IPS-20b (cell line): ENCODE results near the gene CSHL1.
"Not testable (repeated sequence)": the region's sequence is repeated elsewhere in the genome, so short reads cannot be mapped to it uniquely, and the experiment has no call there.

Source experiments
- H3K27ac ChIP-seq: one replicate; pipeline ENCODE4 v1.5.1; 2013; ENCODE audit warnings: low read length
- H3K27me3 ChIP-seq: 2 replicates; pipeline ENCODE4 v1.6.1; 2013; ENCODE audit warnings: mild to moderate bottlenecking, low read length, inconsistent platforms; ENCODE audit not compliant: insufficient read depth
- H3K36me3 ChIP-seq: 2 replicates; pipeline ENCODE4 v1.6.1; 2013; ENCODE audit warnings: low read depth, mild to moderate bottlenecking, inconsistent platforms, low read length, moderate library complexity; ENCODE audit not compliant: insufficient read depth
- H3K4me1 ChIP-seq: 2 replicates; pipeline ENCODE4 v1.6.1; 2013; ENCODE audit warnings: mild to moderate bottlenecking, control low read depth, inconsistent platforms, low read length, moderate library complexity; ENCODE audit not compliant: insufficient read depth
- H3K4me3 ChIP-seq: 2 replicates; pipeline ENCODE4 v1.5.1; 2013; ENCODE audit warnings: mild to moderate bottlenecking, low read length, inconsistent platforms
- H3K9ac ChIP-seq: 2 replicates; pipeline ENCODE4 v1.6.1; 2013; ENCODE audit warnings: low read depth, mild to moderate bottlenecking, inconsistent platforms, low read length, moderate library complexity
- H3K9me3 ChIP-seq: 2 replicates; pipeline ENCODE4 v1.6.1; 2013; ENCODE audit warnings: mild to moderate bottlenecking, low read depth, low read length, inconsistent platforms; ENCODE audit not compliant: insufficient read depth

The CSHL1 gene

DNA sequence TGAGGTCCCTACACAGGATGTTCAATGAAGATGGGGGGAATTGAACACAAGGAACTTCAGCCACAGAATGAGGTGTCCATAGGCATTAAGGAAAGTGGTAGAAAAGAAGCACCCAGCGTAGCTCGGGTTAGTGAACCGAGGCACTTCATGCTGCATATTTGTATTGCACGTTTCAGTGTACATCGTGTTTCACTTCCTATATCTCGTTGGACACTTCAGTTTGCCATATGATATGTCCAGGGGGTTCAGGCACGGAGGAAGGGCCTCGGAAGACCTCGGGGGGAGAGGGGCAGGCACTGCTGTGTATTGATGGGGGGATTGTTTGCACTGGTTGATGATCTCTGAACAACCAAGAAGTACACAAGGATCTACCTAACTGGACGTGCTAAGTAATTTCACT lies 4.7 kb upstream of the CSHL1 start:
- H3K27ac ChIP-seq, H3K9ac ChIP-seq, H3K27me3 ChIP-seq, H3K4me1 ChIP-seq, H3K4me3 ChIP-seq, H3K36me3 ChIP-seq, H3K9me3 ChIP-seq: not testable (repeated sequence)

DNA sequence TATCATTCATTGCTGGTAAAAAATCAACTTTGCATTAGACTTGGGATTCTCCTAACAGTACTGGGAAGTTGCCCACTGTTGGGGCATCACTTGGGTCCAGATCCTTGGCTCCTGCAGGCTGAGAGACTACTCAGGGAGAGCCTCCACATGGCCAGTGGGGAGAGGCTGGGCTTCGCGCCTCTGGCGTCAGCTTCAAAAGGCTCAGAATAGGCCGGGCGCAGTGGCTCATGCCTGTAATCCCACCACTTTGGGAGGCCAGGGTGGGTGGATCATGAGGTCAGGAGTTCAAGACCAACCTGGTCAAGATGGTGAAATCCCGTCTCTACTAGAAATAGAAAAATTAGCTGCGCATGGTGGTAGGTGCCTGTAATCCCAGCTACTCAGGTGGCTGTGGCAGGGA lies 3.4 kb upstream of the CSHL1 start:
- Histone ChIP-seq H3K4me3 (no peak overlapping the region), H3K27me3 (no peaks in the 10 kb centered on the region; the same call in 1 of the 2 replicates), H3K27ac (no peak overlapping the region), H3K36me3 (no peaks in the 10 kb centered on the region), H3K9ac (no peak overlapping the region), H3K9me3 (no peaks in the 10 kb centered on the region), H3K4me1 (peaks cover 4% of the 10 kb centered on the region; the same call in 1 of the 2 replicates)

DNA sequence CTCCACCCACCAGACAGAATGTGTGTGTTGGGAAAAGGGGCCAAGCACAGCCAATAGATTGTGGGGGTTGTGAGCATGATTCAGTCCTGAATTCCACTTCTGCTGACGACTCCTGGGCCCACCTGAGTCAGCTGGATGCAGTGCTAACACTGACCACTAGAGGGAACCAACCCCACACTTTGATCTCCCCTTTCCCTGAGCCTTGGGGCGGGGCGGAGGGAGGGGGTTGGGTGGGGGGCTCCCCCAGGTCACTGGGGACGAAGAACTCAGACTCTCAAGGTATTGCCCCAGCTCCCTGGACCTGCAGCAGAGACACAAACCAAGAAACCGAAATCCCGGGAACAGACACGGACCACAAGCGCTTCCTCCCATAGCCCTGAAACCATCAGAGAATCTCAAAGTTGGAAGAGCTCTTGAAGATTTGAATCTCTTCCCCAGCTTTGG lies 621 bp upstream of the CSHL1 start:
- no peaks in the 10 kb centered on the region for H3K36me3 ChIP-seq
- H3K9me3 ChIP-seq = no peaks in the 10 kb centered on the region
- H3K4me3 ChIP-seq = no peak overlapping the region
- peaks cover 3% of the 10 kb centered on the region; the same call in 1 of the 2 replicates for H3K4me1 ChIP-seq
- no peak overlapping the region for H3K9ac ChIP-seq
- H3K27ac ChIP-seq = no peak overlapping the region
- H3K27me3 ChIP-seq = no peaks in the 10 kb centered on the region; the same call in 1 of the 2 replicates

DNA sequence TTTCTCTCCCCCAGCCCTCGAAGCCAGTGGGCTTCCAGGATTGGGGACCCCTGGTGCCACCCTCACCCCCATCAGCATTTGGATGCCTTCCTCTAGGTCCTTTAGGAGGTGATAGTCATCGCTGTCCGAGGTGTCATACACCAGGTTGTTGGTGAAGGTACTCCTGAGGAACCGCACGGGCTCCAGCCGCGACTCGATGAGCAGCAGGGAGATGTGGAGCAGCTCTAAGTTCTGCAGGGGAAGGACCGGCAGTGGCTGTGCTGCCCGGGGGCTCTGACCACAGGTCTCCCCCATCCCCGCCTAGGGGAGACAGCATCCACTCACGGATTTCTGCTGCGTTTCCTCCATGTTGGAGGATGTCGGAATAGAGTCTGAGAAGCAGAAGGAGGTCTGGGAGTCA lies 962 bp downstream of the CSHL1 start:
- Histone ChIP-seq H3K9ac (no peak overlapping the region), H3K4me1 (peaks cover 3% of the 10 kb centered on the region; the same call in 1 of the 2 replicates), H3K4me3 (no peak overlapping the region), H3K27me3 (no peaks in the 10 kb centered on the region; the same call in 1 of the 2 replicates), H3K27ac (no peak overlapping the region), H3K36me3 (no peaks in the 10 kb centered on the region), H3K9me3 (no peaks in the 10 kb centered on the region)

DNA sequence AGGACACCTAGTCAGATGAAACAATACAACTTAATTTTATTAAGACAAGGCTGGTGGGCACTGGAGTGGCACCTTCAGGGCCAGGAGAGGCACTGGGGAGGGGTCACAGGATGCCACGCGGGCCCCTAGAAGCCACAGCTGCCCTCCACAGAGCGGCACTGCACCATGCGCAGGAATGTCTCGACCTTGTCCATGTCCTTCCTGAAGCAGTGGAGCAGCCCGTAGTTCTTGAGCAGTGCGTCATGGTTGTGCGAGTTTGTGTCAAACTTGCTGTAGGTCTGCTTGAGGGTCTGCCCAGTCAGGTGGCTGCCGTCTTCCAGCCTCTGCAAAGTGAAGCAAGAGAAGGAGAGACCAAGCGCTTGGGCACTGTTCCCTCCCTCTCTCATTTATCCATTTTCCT lies 1.5 kb downstream of the CSHL1 start:
- not testable (repeated sequence) for H3K4me3 ChIP-seq, H3K27me3 ChIP-seq, H3K27ac ChIP-seq, H3K9me3 ChIP-seq, H3K9ac ChIP-seq, H3K4me1 ChIP-seq, H3K36me3 ChIP-seq

DNA sequence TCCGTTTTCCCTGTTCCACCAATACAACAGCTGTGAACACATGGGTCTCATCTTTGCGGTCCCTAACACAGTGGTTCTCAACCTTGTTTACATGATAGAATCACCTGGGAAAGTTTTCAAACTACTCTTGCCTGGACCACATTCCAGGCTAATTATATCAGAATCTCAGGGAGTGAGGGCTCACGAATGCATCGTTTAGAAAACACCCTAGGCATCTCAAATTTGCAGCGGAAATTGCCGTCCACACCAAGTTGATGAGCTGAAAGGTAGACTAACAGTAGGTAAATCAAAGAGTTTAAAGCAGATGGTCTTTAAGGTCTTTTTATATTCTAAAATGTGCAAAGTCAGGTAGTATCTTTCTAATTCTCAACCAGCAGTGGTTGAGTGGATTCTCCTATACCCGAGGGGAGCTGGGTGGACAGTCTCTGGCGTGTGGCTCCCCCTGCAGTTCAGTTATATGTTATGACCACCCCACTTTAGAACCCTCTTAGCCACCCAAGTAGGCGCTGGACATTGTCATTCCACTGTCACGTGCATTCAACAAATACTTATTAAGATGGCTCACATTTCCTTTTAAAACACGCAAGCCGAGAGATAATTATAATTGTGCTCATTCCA lies 3.8 kb downstream of the CSHL1 start:
- H3K4me1 ChIP-seq, H3K36me3 ChIP-seq, H3K27ac ChIP-seq: not testable (repeated sequence)

DNA sequence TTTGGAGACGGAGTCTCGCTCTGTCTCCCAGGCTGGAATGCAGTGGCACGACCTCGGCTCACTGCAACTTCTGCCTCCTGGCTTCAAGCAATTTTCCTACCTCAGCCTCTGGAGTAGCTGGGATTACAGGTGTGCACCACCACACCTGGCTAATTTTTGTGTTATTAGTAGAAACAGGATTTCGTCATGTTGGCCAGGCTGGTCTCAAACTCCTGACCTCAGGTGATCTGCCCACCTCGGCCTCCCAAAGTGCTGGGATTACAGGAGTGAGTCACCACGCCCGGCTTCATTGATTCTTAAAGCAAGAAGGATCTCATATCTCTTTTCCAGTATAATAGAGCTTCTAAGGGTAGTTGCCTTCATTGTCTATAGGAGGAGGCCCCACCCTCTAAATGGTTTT lies 6.3 kb downstream of the CSHL1 start:
- H3K4me3 ChIP-seq, H3K4me1 ChIP-seq, H3K36me3 ChIP-seq, H3K9me3 ChIP-seq, H3K9ac ChIP-seq, H3K27ac ChIP-seq, H3K27me3 ChIP-seq: not testable (repeated sequence)

More for the DNA sequence above, 3.8 kb downstream of the CSHL1 start:
- not testable (repeated sequence) for H3K4me3 ChIP-seq, H3K27me3 ChIP-seq, H3K9me3 ChIP-seq, H3K9ac ChIP-seq

DNA sequence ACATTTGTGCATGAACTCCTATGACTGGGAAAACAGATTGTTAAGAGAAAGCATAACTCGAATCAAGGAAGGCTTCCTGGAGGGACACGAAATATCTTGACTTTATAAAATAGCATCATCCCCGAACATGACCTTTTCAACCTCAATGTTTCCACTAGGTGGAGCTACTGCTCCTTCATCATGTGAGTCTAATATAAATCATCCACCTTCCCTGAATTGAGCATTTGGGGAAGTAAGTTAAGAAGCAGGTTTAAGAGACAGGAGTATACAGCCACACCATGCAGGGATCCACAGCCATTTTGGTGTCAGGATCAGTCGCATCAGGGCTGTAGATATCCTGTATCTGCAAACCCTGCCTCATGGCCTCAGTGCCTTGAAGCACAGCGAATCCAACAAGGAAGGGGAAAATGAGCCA lies 7.3 kb downstream of the CSHL1 start:
- not testable (repeated sequence) for H3K4me3 ChIP-seq, H3K27ac ChIP-seq

DNA sequence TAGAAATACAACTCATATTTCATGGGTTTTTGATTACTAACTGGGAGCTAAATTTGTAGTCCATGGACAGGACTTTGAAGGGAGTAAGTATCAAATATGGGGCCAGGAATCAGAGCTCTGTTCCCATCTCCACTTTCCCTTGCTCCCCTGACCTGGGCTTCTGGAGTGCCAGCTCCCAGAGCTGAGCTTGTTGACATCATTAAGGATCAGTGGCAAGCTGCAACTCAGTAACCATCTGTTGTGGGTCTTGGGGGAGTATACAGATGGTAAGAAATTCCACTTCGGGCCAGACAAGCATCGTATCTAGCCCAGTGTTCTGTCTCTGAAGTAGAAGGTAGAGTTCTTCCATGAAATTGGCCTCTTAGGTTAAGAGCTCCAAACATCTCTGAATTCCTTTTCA lies 9.1 kb downstream of the CSHL1 start:
- not testable (repeated sequence) for H3K9me3 ChIP-seq, H3K4me1 ChIP-seq, H3K27ac ChIP-seq, H3K4me3 ChIP-seq, H3K36me3 ChIP-seq, H3K9ac ChIP-seq, H3K27me3 ChIP-seq

More for the DNA sequence above, 7.3 kb downstream of the CSHL1 start:
- H3K9ac ChIP-seq, H3K9me3 ChIP-seq, H3K4me1 ChIP-seq, H3K27me3 ChIP-seq, H3K36me3 ChIP-seq: not testable (repeated sequence)

DNA sequence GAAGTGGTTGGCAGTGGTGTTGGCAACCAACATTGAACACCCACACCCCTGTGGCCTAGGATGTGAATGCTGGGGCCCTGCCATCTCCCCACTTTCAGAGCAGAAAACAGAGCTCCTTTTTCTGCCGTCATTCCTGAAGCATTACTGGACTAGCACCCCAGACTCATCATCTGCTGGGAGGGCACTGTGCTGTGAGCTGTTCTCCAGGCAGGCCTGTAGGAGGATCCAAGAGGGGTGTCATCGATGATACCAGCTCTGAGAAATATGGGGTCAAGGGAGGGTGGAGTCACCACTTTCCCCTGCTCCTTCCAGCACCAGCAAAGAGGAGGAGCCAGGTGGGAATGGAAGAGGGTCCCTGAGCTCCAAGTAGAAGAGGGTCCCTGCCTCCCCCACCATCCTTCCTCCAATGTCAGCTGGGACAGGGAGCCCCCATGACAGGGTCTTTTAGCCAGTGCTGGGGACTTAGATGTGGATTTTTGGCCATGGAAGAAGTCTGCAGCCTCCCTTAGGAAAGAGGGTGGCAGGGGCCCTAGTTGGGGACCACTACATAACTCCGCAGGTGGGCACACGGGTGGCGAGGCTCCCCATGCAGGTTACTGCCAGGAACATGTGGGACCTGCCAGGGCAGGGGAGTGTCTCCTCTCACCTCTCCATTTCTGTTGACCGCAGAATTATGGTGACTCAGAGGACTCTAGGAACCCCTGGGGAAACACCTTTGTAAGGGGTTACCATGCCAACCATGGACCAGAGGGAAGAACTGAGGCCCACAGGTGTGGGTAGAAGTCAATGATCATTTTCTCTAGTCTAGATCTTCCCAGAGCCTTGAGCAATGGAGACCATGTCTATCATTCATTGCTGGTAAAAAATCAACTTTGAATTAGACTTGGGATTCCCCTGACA lies 11.9 kb downstream of the CSHL1 start:
- not testable (repeated sequence) for H3K36me3 ChIP-seq, H3K4me3 ChIP-seq, H3K9me3 ChIP-seq, H3K27ac ChIP-seq, H3K9ac ChIP-seq, H3K27me3 ChIP-seq, H3K4me1 ChIP-seq

DNA sequence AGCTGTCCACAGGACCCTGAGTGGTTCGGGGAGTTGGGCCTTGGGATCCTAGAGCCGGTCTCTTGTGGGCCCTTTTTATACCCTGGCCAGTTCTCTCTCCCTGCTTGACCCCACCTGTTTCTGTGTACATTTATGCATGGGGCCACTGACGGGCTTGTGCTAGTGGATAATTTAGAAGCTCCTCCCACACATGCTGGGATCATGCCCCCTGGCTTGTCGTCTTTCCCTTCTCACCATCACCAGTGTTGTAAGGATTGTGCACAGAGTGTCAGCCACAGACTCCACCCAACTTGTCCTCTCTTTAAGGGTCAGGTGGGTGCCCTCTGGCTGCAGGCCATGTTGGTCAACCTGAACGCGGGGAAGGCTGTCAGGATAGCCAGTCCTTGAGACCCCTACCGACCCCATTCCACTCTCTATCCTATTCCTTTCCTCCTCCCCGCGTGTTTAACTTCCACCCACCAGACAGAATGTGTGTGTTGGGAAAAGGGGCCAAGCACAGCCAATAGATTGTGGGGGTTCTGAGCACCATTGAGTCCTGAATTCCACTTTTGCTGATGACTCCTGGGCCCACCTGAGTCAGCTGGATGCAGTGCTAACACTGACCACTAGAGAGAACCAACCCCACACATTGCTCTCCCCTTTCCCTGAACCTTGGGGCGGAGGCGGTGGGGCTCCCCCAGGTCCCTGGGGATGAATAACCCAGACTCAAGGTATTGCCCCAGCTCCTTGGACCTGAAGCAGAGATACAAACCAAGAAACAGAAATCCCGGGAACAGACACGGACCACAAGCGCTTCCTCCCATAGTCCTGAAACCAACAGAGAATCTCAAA lies 14.3 kb downstream of the CSHL1 start, which contains the start of gene CSH1:
TSS of gene CSH1 (minus strand) at position 51 of the 831 bp plus-strand sequence. CDS start 63 bp downstream, outside the sequence.
- H3K27me3 ChIP-seq, H3K9me3 ChIP-seq, H3K36me3 ChIP-seq, H3K27ac ChIP-seq, H3K4me1 ChIP-seq, H3K9ac ChIP-seq, H3K4me3 ChIP-seq: not testable (repeated sequence)
